Measurements from ENCODE around the gene MDH2. TPM values are rescaled to one million over a fixed set of nuclear protein-coding genes. Genes with fewer than 3 reads are reported as not detected.
"Not testable (repeated sequence)": the region's sequence is repeated elsewhere in the genome, so short reads cannot be mapped to it uniquely, and the experiment has no call there.

Gene MDH2
- total RNA-seq, 2 donors from 2014 or later: 48.2 to 58.6 TPM

GRCh38 chr7:76091506-76091905 lies 43.6 kb downstream of the MDH2 start:
- no peaks in the 10 kb centered on the region for H3K27me3 ChIP-seq (replicated peaks; ENCODE audit: insufficient read depth)
- ATAC-seq (ENCODE audit: insufficient number of reproducible peaks, low FRiP score, low read depth) (no peak), DNase-seq (ENCODE audit: low spot score) (no peak)
- H3K36me3 ChIP-seq: no peaks in the 10 kb centered on the region
- no peaks in the 10 kb centered on the region for H3K9me3 ChIP-seq
- no peak overlapping the region for H3K27ac ChIP-seq
- no peak for TF ChIP-seq CTCF (IDR thresholded peaks at IDR 0.05)
- no peaks in the 10 kb centered on the region for H3K4me1 ChIP-seq (ENCODE audit: control insufficient read depth in 1 of 2, low read depth in 2 of 2)
- no peak overlapping the region for H3K4me3 ChIP-seq

- H3K27me3 ChIP-seq (replicated peaks; ENCODE audit: insufficient read depth); H3K36me3 ChIP-seq; H3K9me3 ChIP-seq; DNase-seq (ENCODE audit: low spot score); H3K4me3 ChIP-seq; ATAC-seq (ENCODE audit: insufficient number of reproducible peaks, low FRiP score, low read depth); H3K27ac ChIP-seq; H3K4me1 ChIP-seq (ENCODE audit: control insufficient read depth in 1 of 2, low read depth in 2 of 2): not testable (repeated sequence)
Measured at GRCh38 chr7:76093531-76093930, 45.6 kb downstream of the MDH2 start.

- not testable (repeated sequence) for H3K27me3 ChIP-seq (replicated peaks; ENCODE audit: insufficient read depth); H3K27ac ChIP-seq; H3K36me3 ChIP-seq; DNase-seq (ENCODE audit: low spot score); ATAC-seq (ENCODE audit: insufficient number of reproducible peaks, low FRiP score, low read depth); H3K4me3 ChIP-seq; H3K4me1 ChIP-seq (ENCODE audit: control insufficient read depth in 1 of 2, low read depth in 2 of 2); H3K9me3 ChIP-seq
Measured at GRCh38 chr7:76094326-76094725, 46.4 kb downstream of the MDH2 start.

GRCh38 chr7:76095908-76096307 lies 48.0 kb downstream of the MDH2 start:
- Histone ChIP-seq H3K4me3 (no peak overlapping the region), H3K9me3 (no peaks in the 10 kb centered on the region), H3K36me3 (no peaks in the 10 kb centered on the region), H3K4me1 (ENCODE audit: control insufficient read depth in 1 of 2, low read depth in 2 of 2) (no peaks in the 10 kb centered on the region), H3K27me3 (replicated peaks; ENCODE audit: insufficient read depth) (no peaks in the 10 kb centered on the region), H3K27ac (no peak overlapping the region)
- no peak for TF ChIP-seq CTCF (IDR thresholded peaks at IDR 0.05)
- no peak for ATAC-seq (ENCODE audit: insufficient number of reproducible peaks, low FRiP score, low read depth)
- DNase-seq (ENCODE audit: low spot score): no peak

- H3K9me3 ChIP-seq; H3K4me1 ChIP-seq (ENCODE audit: control insufficient read depth in 1 of 2, low read depth in 2 of 2); H3K27ac ChIP-seq; ATAC-seq (ENCODE audit: insufficient number of reproducible peaks, low FRiP score, low read depth); H3K36me3 ChIP-seq; H3K4me3 ChIP-seq; H3K27me3 ChIP-seq (replicated peaks; ENCODE audit: insufficient read depth); DNase-seq (ENCODE audit: low spot score): not testable (repeated sequence)
Measured at GRCh38 chr7:76101693-76102437, 54.0 kb downstream of the MDH2 start.

GRCh38 chr7:76103788-76104187 lies 55.9 kb downstream of the MDH2 start:
- not testable (repeated sequence) for H3K4me3 ChIP-seq; ATAC-seq (ENCODE audit: insufficient number of reproducible peaks, low FRiP score, low read depth); H3K27ac ChIP-seq; H3K36me3 ChIP-seq; H3K9me3 ChIP-seq; H3K27me3 ChIP-seq (replicated peaks; ENCODE audit: insufficient read depth); DNase-seq (ENCODE audit: low spot score); H3K4me1 ChIP-seq (ENCODE audit: control insufficient read depth in 1 of 2, low read depth in 2 of 2)

- not testable (repeated sequence) for H3K27ac ChIP-seq; H3K4me3 ChIP-seq; H3K9me3 ChIP-seq; ATAC-seq (ENCODE audit: insufficient number of reproducible peaks, low FRiP score, low read depth); H3K36me3 ChIP-seq; DNase-seq (ENCODE audit: low spot score); H3K27me3 ChIP-seq (replicated peaks; ENCODE audit: insufficient read depth); H3K4me1 ChIP-seq (ENCODE audit: control insufficient read depth in 1 of 2, low read depth in 2 of 2)
Measured at GRCh38 chr7:76106130-76106529, 58.2 kb downstream of the MDH2 start.

- no peak overlapping the region for H3K27ac ChIP-seq
- H3K4me1 ChIP-seq (ENCODE audit: control insufficient read depth in 1 of 2, low read depth in 2 of 2): no peaks in the 10 kb centered on the region
- H3K9me3 ChIP-seq: no peaks in the 10 kb centered on the region
- ATAC-seq (ENCODE audit: insufficient number of reproducible peaks, low FRiP score, low read depth): no peak
- no peak for DNase-seq (ENCODE audit: low spot score)
- no peaks in the 10 kb centered on the region for H3K27me3 ChIP-seq (replicated peaks; ENCODE audit: insufficient read depth)
- TF ChIP-seq CTCF (IDR thresholded peaks at IDR 0.05): no peak
- H3K4me3 ChIP-seq: no peak overlapping the region
- no peaks in the 10 kb centered on the region for H3K36me3 ChIP-seq
Measured at GRCh38 chr7:76106893-76107292, 59.0 kb downstream of the MDH2 start.
